SU-DHL-6 (cell line): ENCODE data around the gene MAP3K7.

ENCODE experiments used
- CTCF ChIP-seq: fragments of 200-600 bp; sonication (generic); IDR thresholded peaks from one replicate; pipeline ENCODE4 v1.5.1; 2017; ENCODE audit warnings: antibody characterized with exemption, mild to moderate bottlenecking, low read length, moderate library complexity; ENCODE audit not compliant: insufficient read depth, poor library complexity, severe bottlenecking
- EZH2phosphoT487 ChIP-seq: fragments of 200-600 bp; sonication (generic), shearing (Covaris generic); conservative IDR thresholded peaks from 2 replicates; pipeline ENCODE4 v1.6.1; 2018; ENCODE audit warnings: mild to moderate bottlenecking, antibody characterized with exemption, low read length, moderate library complexity, mixed read lengths

GRCh38 chr6:90575267-90575666, 11.6 kb downstream of the MAP3K7 start:
- no peak for TF ChIP-seq CTCF
- TF ChIP-seq EZH2phosphoT487 = no peak
